ENCODE results near the gene R3HDM4.

Gene R3HDM4

DNA sequence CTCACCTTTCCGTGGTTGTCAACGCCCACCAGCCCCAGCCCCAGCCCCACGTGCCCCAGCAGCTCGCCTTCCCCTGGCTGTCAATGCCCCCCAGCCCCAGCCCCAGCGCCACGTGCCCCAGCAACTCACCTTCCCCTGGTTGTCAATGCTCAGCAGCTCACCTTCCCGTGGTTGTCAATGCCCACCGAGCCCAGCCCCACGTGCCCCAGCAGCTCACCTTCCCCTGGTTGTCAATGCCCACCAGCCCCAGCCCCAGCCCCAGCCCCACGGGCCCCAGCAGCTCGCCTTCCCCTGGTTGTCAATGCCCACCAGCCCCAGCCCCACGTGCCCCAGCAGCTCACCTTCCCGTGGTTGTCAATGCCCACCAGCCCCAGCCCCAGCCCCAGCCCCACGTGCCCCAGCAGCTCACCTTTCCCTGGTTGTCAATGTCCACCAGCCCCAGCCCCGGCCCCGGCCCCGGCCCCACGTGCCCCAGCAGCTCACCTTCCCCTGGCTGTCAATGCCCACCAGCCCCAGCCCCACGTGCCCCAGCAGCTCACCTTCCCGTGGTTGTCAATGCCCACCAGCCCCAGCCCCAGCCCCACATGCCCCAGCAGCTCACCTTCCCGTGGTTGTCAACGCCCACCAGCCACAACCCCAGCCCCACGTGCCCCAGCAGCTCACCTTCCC, 34.9 kb downstream of the R3HDM4 start:
- peak in 1 of 56 donors; percentile 16 for DNase-seq

DNA sequence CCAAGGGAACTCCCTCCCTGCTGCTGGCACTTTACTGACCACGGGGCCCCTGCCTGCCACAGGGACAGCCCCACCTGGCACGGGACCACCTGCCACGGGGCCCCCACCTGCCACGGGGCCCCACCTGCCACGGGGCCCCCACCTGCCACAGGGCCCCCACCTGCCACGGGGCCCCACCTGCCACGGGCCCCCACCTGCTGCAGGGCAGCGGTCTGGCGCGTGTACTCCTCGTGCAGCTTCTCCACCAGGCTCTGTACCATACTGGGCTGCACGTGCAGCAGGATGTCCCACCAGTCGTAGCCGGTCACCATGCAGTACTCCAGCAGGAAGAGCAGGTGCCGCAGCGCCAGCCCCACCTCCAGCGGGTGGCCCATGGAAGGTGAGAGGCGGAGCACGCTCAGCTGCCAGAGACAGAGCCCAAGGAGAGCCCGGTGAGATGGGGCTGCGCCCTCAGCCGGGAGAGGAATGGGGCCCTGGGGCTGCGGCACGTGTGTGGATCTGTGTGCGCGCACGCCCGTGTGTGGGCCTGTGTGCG, 36.2 kb downstream of the R3HDM4 start:
- no peak for DNase-seq

DNA sequence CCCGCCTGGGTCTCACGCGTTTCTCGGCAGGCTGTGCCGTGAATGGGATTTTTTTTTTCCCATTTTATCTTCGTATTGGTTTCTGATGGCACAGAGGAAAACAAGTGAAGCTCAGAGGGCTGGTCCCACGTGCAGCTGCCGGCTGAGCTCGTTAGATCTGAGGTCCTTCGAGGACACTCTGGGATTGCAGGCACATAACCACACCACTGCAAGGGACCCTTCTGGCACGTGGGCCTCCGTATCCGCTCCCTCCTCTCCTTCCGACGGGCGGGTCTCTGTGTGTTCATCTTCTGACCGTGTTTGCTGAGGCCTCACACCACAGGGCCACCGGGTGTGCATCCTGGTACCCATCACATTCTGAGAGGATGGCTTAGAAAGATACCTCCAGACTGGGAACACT, 36.9 kb downstream of the R3HDM4 start:
- no peak for DNase-seq

DNA sequence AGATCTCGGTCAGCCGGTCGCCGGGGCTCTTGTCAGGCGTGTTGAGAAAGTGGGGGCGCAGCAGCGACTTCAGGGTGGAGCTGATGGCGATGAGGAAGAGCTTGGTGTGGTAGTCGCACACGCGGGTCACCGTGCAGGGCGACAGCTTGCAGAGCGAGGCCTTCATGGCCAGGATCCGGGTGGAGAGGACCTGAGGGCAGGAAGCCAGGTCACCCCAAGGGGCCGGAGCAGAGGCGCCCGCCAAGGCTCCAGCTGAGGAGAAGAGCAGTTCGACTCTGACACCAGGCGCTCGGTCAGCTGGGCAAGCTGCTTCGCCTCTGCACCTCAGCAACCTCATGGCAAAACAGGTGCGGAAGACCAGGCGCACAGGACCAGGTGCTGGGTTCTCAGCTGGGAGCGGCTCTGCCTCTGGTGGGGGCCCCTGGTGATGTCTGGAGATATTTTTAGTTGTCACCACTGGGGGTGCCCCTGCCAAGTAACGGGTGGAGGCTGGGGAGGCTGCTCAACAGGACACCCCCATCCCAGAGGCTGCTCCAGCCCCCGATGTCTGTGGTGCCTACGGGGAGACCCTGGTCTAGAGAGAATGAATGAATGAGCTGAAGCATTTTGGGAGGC, 37.6 kb downstream of the R3HDM4 start:
- no peak for DNase-seq

DNA sequence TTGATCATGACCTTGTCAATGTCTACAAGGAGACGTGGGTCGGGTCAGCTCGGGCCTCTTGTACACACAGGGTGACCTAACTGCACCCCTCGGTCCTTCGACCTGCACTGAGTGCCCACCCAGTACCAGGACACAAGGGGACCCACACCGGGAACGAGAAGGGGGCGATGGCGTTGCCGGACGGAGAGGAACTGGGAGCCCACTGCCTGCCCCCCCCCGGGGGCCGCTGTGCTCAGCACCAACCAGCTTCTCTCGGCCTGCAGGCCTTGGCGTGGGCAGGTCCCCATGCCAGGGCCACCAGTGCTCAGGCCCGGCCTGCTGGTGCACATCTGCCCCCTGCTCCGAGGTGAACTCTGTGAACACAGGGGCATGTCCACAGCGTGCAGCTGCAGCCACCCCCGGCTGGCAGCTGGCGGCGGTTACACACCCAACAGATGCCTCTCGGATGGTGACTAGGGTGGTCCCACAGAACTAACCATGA, 39.4 kb downstream of the R3HDM4 start:
- no peak for DNase-seq

DNA sequence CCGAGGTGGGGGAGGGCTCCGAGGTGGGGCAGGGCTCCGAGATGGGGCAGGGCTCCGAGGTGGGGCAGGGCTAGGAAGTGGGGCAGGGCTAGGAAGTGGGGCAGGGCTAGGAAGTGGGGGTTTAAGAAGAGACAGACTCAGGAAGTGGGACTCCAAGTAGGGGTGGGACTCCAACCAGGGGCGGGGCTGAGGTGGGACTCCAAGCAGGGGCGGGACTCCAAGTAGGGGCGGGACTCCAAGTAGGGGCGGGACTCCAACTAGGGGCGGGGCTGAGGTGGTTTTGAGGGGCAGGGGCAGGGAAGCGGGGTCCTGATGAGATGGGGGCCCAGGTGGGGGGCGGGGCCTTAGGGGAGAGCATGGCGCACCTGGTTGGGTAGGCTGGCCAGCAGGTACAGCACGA, 39.9 kb downstream of the R3HDM4 start:
- no peak for DNase-seq

DNA sequence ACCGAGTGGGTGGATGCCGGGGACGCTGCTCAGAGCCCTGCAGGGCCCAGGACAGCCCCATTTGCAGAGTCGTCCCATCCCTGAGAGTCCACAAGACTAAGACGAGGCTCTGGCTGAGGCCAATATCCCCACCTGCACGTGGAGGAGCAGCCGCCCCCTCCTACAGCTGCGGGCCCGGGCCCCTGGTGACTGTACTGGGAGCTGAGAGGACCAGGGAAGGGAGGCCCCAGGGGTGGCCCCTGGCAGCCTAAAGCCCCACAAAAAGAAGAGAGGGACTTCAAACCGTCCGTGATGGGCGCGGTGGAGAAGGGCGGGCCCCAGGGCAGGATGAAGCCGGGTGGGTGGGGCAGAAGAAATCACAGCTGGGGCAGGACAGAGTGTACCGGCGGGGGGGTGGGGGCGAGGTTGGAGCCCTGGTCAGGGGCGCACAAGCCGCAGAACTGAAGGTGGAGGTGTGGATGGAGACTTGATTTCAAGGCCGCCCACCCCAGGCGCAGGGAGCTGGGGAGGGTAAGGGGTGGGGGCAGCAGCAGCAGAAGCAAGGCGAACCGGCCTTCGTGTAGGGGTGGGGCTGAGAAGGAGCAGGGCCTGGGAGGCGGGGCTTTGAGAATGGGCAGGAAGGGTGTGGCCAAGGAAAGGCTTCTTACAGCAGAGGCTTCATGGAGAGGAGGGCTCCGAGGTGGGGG, 40.6 kb downstream of the R3HDM4 start:
- DNase-seq: peak in 1 of 56 donors; percentile 11

DNA sequence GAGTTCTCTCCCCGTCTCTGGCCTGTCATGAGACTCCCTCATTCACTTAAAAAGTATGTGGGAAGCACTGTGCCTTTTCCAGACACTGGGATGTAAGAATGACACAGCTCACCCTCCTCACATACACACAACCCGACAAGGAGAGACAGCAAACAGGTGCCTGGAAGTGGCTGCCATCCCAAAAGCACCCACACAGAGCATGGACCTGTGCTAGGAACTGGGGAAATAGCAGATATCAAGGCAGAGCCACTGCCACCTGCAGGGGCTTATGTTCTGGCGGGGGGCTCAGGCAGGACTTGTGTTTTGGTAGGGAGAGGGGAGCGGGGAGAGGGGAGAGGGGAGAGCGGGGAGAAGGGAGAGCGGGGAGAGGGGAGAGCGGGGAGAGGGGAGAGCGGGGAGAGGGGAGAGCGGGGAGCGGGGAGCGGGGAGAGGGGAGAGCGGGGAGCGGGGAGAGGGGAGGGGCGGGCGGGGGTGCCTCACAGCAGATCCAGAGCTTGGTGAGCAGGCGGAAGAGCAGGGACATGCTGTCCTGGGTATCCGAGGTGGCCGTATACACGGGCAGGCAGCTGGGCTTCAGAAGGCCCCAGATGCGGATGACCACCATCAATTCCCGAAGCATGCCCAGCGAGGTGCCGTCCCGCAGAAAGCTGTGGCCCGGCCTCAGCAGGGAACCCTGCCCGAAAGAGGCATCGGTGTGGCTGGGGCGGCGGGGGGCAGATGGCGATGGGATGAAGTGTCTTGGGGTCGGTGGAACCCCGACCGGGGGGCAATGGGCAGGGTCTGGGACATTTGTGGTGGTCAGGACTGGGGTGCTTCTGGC, 41.4 kb downstream of the R3HDM4 start:
- DNase-seq: no peak

DNA sequence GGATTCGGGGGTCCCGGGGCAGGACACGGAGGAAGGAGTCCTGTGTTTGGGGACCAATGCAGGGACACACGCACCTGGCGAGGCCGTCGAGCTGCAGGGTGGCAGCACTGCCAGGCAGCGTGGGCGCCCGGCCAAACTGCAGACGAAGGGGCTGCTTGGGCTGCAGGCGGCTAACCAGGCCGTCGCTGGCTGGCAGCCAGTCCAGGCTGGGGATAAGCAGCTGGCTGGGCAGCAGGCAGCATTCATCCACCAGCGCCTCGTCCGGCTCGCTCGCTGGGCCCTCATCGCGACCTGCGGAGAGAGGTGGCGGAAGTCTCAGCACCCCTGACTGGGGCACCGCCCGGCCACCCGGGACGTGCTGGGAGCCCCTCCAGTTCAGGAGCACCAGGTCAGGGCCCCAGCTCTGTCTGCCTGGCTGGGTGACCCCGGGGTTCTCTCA, 42.0 kb downstream of the R3HDM4 start:
- DNase-seq: peak in 25 of 56 donors; percentile 11 to 71 (median 32)

DNA sequence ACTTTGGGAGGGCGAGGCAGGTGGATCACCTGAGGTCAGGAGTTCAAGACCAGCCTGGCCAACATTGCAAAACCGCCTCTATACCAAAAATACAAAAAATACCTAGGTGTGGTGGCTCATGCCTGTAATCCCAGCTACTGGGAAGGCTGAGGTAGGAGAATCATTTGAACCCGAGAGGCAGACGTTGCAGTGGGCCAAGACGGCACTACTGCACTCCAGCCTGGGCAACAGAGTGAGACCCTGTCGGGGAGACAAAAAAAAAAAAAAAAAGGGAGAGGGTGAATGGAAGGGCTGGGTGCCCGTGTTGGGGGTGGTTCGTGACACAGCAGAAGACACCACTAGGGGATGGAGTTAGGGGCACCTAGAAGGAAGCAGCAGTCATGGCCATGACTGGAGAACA, 42.7 kb downstream of the R3HDM4 start:
- no peak for DNase-seq

DNA sequence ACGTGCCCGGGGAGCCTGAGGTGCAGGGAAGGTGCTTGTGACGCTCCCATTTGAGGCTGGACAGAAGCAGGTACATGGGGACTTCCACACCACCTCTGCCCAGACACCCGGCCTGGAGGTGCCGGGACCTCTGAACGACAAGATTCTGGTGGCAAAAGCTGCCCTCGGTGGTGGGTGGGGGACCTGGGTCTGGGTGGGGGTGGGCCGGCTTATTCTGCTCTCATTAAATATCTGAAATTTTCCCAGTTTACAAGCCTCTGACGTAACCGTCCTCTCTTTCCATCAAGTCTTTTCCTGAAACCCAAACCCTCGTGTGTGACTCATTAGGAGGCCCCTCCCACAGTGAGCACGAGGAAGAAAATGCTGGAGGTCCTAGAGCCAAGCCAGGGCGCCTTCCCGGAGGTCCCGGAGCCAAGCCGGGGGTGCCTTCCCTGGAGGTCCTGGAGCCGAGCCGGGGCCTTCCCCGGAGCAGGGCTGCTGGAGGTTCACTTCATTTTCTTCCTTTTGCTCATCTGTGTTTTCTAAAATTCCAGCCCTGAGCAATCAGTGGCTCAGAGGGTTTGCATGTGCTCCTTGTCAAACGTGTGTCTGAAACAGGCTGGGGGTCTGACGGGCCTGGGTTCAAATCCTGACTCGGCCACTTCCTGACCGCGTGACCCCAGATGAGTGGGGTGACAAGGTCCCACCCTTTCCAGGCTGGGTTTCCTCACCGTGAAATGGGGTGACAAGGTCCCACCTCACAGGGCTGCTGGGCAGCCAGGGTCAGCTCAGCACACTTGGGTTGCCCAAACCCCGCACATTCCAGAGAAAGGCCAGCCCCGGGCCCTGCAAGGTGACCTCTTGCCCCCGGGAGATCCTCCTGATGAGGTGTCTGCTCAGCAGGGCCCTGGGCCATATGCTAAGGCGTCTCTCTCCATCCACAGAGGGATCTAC, 43.5 kb downstream of the R3HDM4 start:
- DNase-seq: no peak

DNA sequence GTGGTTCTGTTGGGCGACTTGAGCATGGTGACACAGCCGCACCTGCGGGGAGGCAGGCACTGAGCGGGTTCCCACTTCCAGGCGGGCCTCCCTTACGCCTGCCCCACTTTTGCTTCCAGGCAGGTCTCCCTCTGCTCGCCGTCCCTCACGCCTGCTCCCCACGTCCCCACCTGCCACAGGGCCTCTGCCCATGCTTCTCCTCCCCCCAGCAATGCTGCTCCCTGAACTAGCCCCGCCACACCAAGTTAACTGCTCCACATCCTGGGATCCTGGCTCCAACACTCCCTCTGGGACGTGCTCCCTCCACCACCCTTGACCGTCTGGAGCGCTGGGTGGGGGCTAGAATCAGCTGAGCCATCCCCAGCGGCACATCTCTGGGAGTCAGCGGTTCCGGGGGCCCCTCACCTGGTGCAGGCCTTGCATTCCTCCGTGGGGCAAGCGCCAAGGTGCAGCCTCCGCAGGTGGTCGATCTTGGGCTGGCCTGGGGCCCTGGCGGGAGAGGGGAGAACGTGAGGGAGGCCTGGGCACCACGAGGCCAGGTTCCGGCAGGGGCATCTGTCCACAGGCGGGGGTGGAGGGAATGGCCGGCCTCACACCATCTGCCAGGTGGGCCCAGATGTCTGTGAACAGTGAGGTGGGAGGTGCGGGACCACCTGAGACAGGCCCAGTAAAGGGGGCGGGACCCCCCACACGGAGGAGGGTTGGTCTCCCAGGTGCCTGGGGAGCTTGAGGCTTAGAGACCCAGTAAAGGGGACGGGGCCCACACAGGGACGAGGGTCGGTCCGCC, 44.4 kb downstream of the R3HDM4 start:
- no peak for DNase-seq

DNA sequence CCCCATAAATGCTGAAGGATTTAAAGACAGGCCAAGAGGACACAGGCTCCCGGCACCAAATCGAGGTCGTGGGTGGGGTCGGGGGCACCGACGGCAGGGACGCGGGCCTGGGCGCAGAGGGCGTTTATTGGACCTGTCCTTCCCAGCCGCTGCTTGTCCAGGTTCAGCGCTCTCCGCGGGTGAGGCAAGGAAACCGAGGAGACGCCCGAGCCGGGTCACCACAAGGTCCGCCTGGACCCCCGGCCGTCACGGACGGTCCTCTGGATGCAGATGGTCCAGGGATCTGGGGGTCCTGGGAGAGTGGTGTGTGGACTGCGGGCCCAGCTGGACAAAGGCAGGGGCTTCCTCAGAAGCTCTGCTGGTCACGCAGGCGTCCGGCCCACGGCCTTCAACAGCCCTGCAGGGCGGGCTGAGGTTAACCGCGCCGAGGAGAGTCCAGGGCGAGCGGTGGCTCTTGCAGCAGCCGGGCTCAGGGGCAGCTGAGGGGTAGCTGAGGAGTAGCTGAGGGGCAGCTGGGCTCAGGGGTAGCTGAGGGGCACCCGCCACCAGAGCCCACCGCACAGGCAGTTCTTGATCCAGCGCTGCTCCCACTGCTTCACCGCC, 45.1 kb downstream of the R3HDM4 start:
- DNase-seq: no peak

DNA sequence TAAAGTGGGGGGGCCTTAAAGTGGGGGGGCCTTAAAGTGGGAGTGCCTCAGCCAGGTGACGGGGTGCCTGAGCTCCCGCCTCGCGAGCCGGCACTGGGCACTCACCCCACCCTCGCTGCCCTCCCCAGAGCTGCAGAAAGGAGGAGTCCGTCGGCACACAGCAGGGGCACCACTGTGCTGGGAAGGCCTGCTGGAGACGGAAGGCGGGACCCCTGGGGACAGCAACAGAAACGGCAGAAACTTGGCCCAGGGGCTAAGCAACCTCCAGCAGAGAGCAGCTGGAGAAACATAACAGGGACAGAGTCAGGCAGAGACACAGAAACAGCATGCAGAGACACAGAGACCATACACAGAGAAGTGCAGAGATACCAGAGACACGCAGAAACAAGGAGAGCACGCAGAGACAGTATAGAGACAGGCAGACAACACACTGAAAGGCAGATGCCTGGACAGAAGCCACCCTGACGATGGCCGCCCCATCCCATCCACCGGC, 45.7 kb downstream of the R3HDM4 start:
- no peak for DNase-seq

DNA sequence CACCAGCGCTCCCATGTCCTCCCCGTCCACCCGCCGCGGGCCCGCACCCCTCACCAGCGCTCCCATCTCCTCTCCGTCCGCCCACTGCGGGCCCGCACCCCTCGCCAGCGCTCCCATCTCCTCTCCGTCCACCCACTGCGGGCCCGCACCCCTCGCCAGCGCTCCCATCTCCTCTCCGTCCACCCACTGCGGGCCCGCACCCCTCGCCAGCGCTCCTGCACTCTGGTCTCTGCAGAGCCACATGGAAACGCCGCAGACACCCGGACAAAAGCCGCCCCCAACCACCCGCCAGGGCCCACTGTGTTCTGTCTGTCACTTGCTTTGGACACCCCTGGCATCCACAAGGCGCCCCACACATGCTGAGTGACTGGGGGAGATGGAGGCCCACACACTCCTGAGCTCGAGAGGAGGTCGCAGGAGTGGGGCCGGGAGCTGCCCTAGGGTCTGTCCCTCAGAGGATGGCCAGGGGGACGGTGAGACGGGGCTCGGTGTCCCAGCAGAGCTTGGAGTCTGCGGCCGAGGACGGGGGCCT, 46.2 kb downstream of the R3HDM4 start:
- no peak for DNase-seq

DNA sequence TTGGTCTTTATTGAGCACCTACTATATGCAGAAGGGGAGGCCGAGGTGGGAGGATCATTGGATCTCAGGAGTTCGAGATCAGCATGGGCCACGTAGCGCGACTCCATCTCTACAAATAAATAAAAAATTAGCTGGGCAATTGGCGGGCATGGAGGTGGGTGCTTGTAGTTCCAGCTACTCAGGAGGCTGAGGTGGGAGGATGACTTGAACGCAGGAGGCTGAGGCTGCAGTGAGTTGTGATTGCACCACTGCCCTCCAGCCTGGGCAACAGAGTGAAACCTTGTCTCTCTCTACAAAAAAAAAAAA, 49.8 kb downstream of the R3HDM4 start:
- no peak for DNase-seq

DNA sequence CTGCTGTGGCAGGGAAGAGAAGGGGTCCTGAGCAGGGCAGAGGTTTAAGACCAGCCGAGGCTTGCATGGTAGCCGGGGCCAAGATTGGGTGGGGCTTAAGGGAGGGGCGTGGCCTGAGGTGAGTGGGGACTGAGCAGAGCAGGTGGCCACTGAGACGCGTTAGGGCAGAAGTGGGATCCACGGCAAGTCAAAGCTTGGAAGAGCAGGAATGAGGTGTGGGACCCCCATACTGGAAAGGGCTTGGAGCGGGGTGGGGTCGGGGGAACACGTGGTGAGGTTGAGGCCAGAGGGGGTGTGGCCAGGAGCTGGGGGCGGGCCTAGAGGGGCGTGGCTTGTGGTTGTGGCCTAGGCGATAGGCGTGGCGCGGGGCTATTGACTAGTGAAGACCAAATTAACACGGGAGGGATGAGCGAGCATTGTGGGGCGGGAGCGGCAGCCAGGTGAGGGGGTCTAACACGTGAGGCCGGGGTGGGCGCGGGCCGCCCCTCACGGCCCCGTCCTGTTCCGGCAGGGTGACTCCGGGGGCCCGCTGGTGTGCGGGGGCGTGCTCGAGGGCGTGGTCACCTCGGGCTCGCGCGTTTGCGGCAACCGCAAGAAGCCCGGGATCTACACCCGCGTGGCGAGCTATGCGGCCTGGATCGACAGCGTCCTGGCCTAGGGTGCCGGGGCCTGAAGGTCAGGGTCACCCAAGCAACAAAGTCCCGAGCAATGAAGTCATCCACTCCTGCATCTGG, 50.3 kb downstream of the R3HDM4 start:
- DNase-seq: peak in 7 of 56 donors; percentile 14 to 55 (median 17)

Data from amygdala (tissue), 56 donors.